H1 (cell line): Measurements from ENCODE around the gene PLA2G1B. TPM values are rescaled to one million over a fixed set of nuclear protein-coding genes. Genes with fewer than 3 reads are reported as not detected.

Experiments used
- CTCF ChIA-PET: fragments of 300-600 bp; sonication (Branson Sonifier 250); formaldehyde crosslinking; loops from one replicate; lab custom pipeline; 2021; ENCODE audit not compliant: partially characterized antibody; lab: Charles Lee
- POLR2A ChIA-PET: fragments of 300-600 bp; sonication (Branson Sonifier 250); formaldehyde crosslinking; loops from one replicate; lab custom pipeline; 2021; ENCODE audit warnings: inconsistent platforms; ENCODE audit not compliant: partially characterized antibody; lab: Charles Lee
- DNase-seq, 2 experiments: peaks; one replicate each; pipeline versions ENCODE4 v3.0.0 to v3.0.0-alpha.2; 2010 to 2022; ENCODE audit warnings: low spot score in 2 of 2, low read depth in 1 of 2, mixed read lengths in 1 of 2
- FAIRE-seq: peaks from 2 replicates; lab custom pipeline; 2011; peaks lifted over from hg19 to GRCh38; lab: Jason Lieb, UNC
- H2AFZ ChIP-seq: 2 replicates; pipeline ENCODE4 v1.8.1; 2012; ENCODE audit warnings: low read length, inconsistent platforms
- H2AK5ac ChIP-seq: 2 replicates; pipeline ENCODE4 v1.6.1; 2013; ENCODE audit warnings: low read depth, low read length
- H2BK120ac ChIP-seq: replicated peaks from 2 replicates; pipeline ENCODE3; 2013; ENCODE audit warnings: low read depth, low read length, inconsistent platforms
- H2BK12ac ChIP-seq: 2 replicates; pipeline ENCODE4 v1.6.1; 2013; ENCODE audit warnings: low read depth, low read length
- H2BK15ac ChIP-seq: 2 replicates; pipeline ENCODE4 v1.6.1; 2013; ENCODE audit warnings: low read length
- H2BK20ac ChIP-seq: 2 replicates; pipeline ENCODE4 v1.6.1; 2013; ENCODE audit warnings: low read length
- H2BK5ac ChIP-seq: 2 replicates; pipeline ENCODE4 v1.6.1; 2013; ENCODE audit warnings: low read depth, low read length
- H3K14ac ChIP-seq: 2 replicates; pipeline ENCODE4 v1.6.1; 2013; ENCODE audit warnings: inconsistent platforms; ENCODE audit not compliant: insufficient read length
- H3K18ac ChIP-seq: 2 replicates; pipeline ENCODE4 v1.6.1; 2013; ENCODE audit warnings: low read length; ENCODE audit errors: extremely low read depth
- H3K23ac ChIP-seq: 2 replicates; pipeline ENCODE4 v1.6.1; 2013; ENCODE audit warnings: inconsistent platforms; ENCODE audit not compliant: insufficient read length
- H3K23me2 ChIP-seq: 2 replicates; pipeline ENCODE4 v1.6.1; 2013; ENCODE audit warnings: low read depth, low read length
- H3K27ac ChIP-seq: 2 replicates; pipeline ENCODE4 v1.6.1; 2011; ENCODE audit warnings: low read depth, low read length, inconsistent platforms
- H3K27me3 ChIP-seq, 4 experiments: replicated peaks in 1 of 4; 1 replicate in 1 of 4; 2 replicates in 3 of 4; pipeline versions ENCODE4 v1.6.1 to v1.8.1; 2011 to 2013; ENCODE audit warnings: low read length in 3 of 4, mild to moderate bottlenecking in 3 of 4, inconsistent platforms in 2 of 4, mixed read lengths in 2 of 4, moderate library complexity in 1 of 4; ENCODE audit not compliant: control insufficient read depth in 3 of 4, insufficient read depth in 3 of 4; ENCODE audit errors: extremely low read depth in 1 of 4
- H3K36me3 ChIP-seq, 4 experiments: 2 replicates each; pipeline versions ENCODE4 v1.6.1 to v1.8.1; 2011 to 2013; ENCODE audit warnings: mild to moderate bottlenecking in 4 of 4, low read length in 3 of 4, moderate library complexity in 2 of 4, control low read depth in 1 of 4, inconsistent platforms in 1 of 4; ENCODE audit not compliant: insufficient read depth in 4 of 4, control insufficient read depth in 2 of 4
- H3K4ac ChIP-seq: replicated peaks from 2 replicates; pipeline ENCODE3; 2013; ENCODE audit warnings: low read length, low read depth, mixed read lengths, inconsistent platforms; ENCODE audit not compliant: insufficient read length
- H3K4me1 ChIP-seq, 4 experiments: replicated peaks in 1 of 4; 1 replicate in 1 of 4; 2 replicates in 3 of 4; pipeline versions ENCODE4 v1.6.1 to v1.8.1; 2011 to 2013; ENCODE audit warnings: low read length in 3 of 4, inconsistent platforms in 2 of 4, mixed read lengths in 1 of 4; ENCODE audit not compliant: insufficient read depth in 4 of 4, control insufficient read depth in 3 of 4
- H3K4me2 ChIP-seq, 2 experiments: 2 replicates each; pipeline versions ENCODE4 v1.6.1 to v1.8.1; 2011 to 2013; ENCODE audit warnings: low read depth in 2 of 2, low read length in 2 of 2, control low read depth in 1 of 2, inconsistent platforms in 1 of 2, mild to moderate bottlenecking in 1 of 2; ENCODE audit not compliant: insufficient read depth in 1 of 2
- H3K4me3 ChIP-seq, 4 experiments: fragments of 200-600, 300-600 bp in 1 of 4; sonication (generic), shearing (Covaris generic), sonication (Bioruptor Twin) in 1 of 4; 2 replicates each; pipeline versions ENCODE4 v1.5.1 to v1.8.1; 2011 to 2016; ENCODE audit warnings: low read length in 4 of 4, low read depth in 3 of 4, control low read depth in 2 of 4, inconsistent platforms in 2 of 4, mild to moderate bottlenecking in 2 of 4, mixed read lengths in 1 of 4, moderate library complexity in 1 of 4; ENCODE audit not compliant: insufficient read depth in 2 of 4; ENCODE audit errors: extremely low read depth in 1 of 4
- H3K56ac ChIP-seq: replicated peaks from 2 replicates; pipeline ENCODE3; 2013; ENCODE audit warnings: low read depth, mild to moderate bottlenecking, mixed read lengths, low read length, inconsistent platforms; ENCODE audit not compliant: insufficient read length
- H3K79me1 ChIP-seq: 2 replicates; pipeline ENCODE4 v1.6.1; 2013; ENCODE audit warnings: low read depth, low read length, control low read depth
- H3K79me2 ChIP-seq, 2 experiments: 2 replicates each; pipeline versions ENCODE4 v1.6.1 to v1.8.1; 2012 to 2013; ENCODE audit warnings: low read length in 2 of 2, mild to moderate bottlenecking in 2 of 2, inconsistent platforms in 1 of 2; ENCODE audit not compliant: insufficient read depth in 2 of 2, control insufficient read depth in 1 of 2
- H3K9ac ChIP-seq, 4 experiments: replicated peaks in 1 of 4; 1 replicate in 1 of 4; 2 replicates in 3 of 4; pipeline versions ENCODE4 v1.6.1 to v1.8.1; 2011 to 2013; ENCODE audit warnings: low read depth in 3 of 4, low read length in 3 of 4, control low read depth in 2 of 4, mild to moderate bottlenecking in 2 of 4, moderate library complexity in 2 of 4, inconsistent platforms in 1 of 4; ENCODE audit errors: extremely low read depth in 1 of 4
- H3K9me3 ChIP-seq, 2 experiments: 2 replicates each; pipeline versions ENCODE4 v1.6.1 to v1.8.1; 2012 to 2013; ENCODE audit warnings: mild to moderate bottlenecking in 2 of 2, moderate library complexity in 2 of 2, control low read depth in 1 of 2, inconsistent platforms in 1 of 2, low read depth in 1 of 2, low read length in 1 of 2, mixed read lengths in 1 of 2; ENCODE audit not compliant: insufficient read depth in 2 of 2
- H4K20me1 ChIP-seq, 2 experiments: replicated peaks in 1 of 2; 2 replicates each; pipeline versions ENCODE3 to v1.8.1; 2011 to 2013; ENCODE audit warnings: inconsistent platforms in 2 of 2, low read length in 2 of 2, mild to moderate bottlenecking in 1 of 2; ENCODE audit not compliant: insufficient read depth in 2 of 2, control insufficient read depth in 1 of 2
- H4K5ac ChIP-seq: 2 replicates; pipeline ENCODE4 v1.6.1; 2013; ENCODE audit warnings: low read length, low read depth, mixed read lengths, inconsistent platforms; ENCODE audit not compliant: insufficient read length
- H4K8ac ChIP-seq: 2 replicates; pipeline ENCODE4 v1.8.0; 2013; ENCODE audit warnings: mild to moderate bottlenecking, moderate library complexity, low read length, inconsistent platforms; ENCODE audit not compliant: insufficient read depth; ENCODE audit errors: extremely low read depth
- H4K91ac ChIP-seq: replicated peaks from 2 replicates; pipeline ENCODE3; 2013; ENCODE audit warnings: low read length, mixed read lengths, inconsistent platforms; ENCODE audit not compliant: insufficient read length
- CREB1 ChIP-seq: IDR thresholded peaks from 2 replicates; pipeline ENCODE4 v1.6.1; 2012; ENCODE audit warnings: inconsistent platforms
- EGR1 ChIP-seq: IDR thresholded peaks from 2 replicates; pipeline ENCODE4 v1.6.1; 2011; ENCODE audit warnings: low read depth, low read length, borderline replicate concordance
- KDM5A ChIP-seq: fragments of 200-600 bp; IDR thresholded peaks from 2 replicates; pipeline ENCODE4 v1.7.1; 2012; ENCODE audit warnings: mild to moderate bottlenecking, low read length, inconsistent platforms, mixed read lengths
- NANOG ChIP-seq: IDR thresholded peaks from 2 replicates; pipeline ENCODE4 v1.6.1; 2011; ENCODE audit warnings: low read length, low read depth, mild to moderate bottlenecking, inconsistent platforms; ENCODE audit not compliant: insufficient read depth, poor library complexity, severe bottlenecking
- RAD21 ChIP-seq, 2 experiments: IDR thresholded peaks in 1 of 2; conservative IDR thresholded peaks in 1 of 2; 2 replicates each; pipeline ENCODE4 v1.6.1; 2011; ENCODE audit warnings: low read depth in 2 of 2, low read length in 2 of 2, improper control_type of control experiment in 1 of 2, inconsistent platforms in 1 of 2, mild to moderate bottlenecking in 1 of 2, moderate library complexity in 1 of 2
- WGBS, 2 experiments: shearing (Covaris generic) in 1 of 2; methylation state at CpG; one replicate each; pipeline versions ENCODE4 v1.1.6 to v1.1.7; 2013 to 2015; ENCODE audit warnings: low lambda C conversion rate in 2 of 2, mixed read lengths in 2 of 2, inconsistent platforms in 1 of 2, low coverage in 1 of 2, missing lambda C conversion rate in 1 of 2; ENCODE audit not compliant: insufficient replicate concordance in 2 of 2, insufficient coverage in 1 of 2, insufficient read length in 1 of 2; ENCODE audit errors: extremely low coverage in 1 of 2, missing lambda C conversion rate in 1 of 2; 5-methylcytosine and 5-hydroxymethylcytosine counted together
- polyA plus RNA-seq, 7 experiments: library from polyadenylated mRNA; depleted of rRNA in 3 of 7; stranded (reverse) in 5 of 7; unstranded in 2 of 7; fragments of >200 nt in 5 of 7; fragments of 200-250 nt in 2 of 7; gene quantifications; 1 replicate in 5 of 7; 2 replicates in 1 of 7; 4 replicates in 1 of 7; pipeline versions ENCODE4 v1.2.1 to v1.2.3, GENCODE V29; 2011 to 2013; ENCODE audit warnings: missing spikeins in 2 of 7, mixed read lengths in 2 of 7
- total RNA-seq: library from RNA; stranded (reverse); fragmentation: NEBNext Ultra II Directional; extraction: Animal tissue kit (Norgen Biotek cat#: 25700); gene quantifications from 2 replicates; pipeline ENCODE4 v1.2.1, GENCODE V29; 2021
- TF ChIP-seq, protein P1 (sequence below), 3 experiments: IDR thresholded peaks; 1 replicate in 2 of 3; 2 replicates in 1 of 3; pipeline versions ENCODE4 v1.5.1 to v1.6.1; 2011; ENCODE audit warnings: low read length in 3 of 3, mild to moderate bottlenecking in 3 of 3, inconsistent platforms in 2 of 3, low read depth in 1 of 3, moderate library complexity in 1 of 3; ENCODE audit not compliant: insufficient read depth in 1 of 3; ENCODE audit errors: control extremely low read depth in 1 of 3

The PLA2G1B gene
- total and polyA plus RNA-seq, 2 of the 8 experiments (the other 6 are each of a cell fraction or from before 2014, with no cell fraction given) = not detected

DNA sequence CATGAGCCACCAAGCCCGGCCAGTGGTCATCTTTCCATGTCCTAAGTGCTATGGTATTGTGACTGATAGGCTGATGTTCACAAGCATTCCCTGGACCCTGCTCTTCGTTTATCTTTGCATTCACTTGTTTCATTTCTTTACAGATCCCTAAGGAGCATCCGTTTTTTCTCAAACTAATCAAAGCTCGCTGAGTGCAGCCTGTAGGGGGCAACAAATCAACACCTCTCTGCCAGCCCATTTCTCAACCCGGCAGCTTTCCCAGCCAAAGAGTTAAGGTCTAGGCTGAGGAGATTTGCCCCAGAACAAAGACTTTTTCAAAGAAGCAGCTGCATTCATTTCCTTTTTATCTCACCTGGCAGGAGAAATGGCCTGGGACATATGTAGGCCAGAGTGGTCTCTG is 13.4 kb downstream of the PLA2G1B start:
- Histone ChIP-seq H4K8ac (no peak overlapping the region), H3K36me3 (no peaks in the 10 kb centered on the region), H2BK120ac (no peak overlapping the region), H3K27me3 (no peaks in the 10 kb centered on the region), H3K27ac (no peak overlapping the region), H4K5ac (no peak overlapping the region), H3K9ac (no peak overlapping the region), H3K56ac (no peak overlapping the region), H3K4me1 (peaks cover 0 to 8% (median 4%) of the 10 kb centered on the region in 4 experiments; a peak in 3 of 7 replicates), H2BK5ac (no peak overlapping the region), H3K4me3 (no peak overlapping the region), H2BK12ac (no peak overlapping the region), H3K18ac (no peak overlapping the region), H4K91ac (no peak overlapping the region), H4K20me1 (no peaks in the 10 kb centered on the region), H2BK20ac (no peak overlapping the region), H3K4ac (no peak overlapping the region), H3K14ac (no peak overlapping the region), H3K9me3 (no peaks in the 10 kb centered on the region), H3K4me2 (no peak overlapping the region), H3K23ac (no peak overlapping the region), H2AFZ (no peak overlapping the region), H2BK15ac (no peak overlapping the region), H2AK5ac (no peak overlapping the region), H3K23me2 (peaks cover 3% of the 10 kb centered on the region; the same call in 1 of the 2 replicates), H3K79me1 (no peaks in the 10 kb centered on the region), H3K79me2 (no peaks in the 10 kb centered on the region)
- TF ChIP-seq RAD21 (IDR thresholded peaks at IDR 0.05 in 1 of 2, conservative IDR thresholded peaks at IDR 0.05 in 1 of 2; ENCODE audit: low read depth in 2 of 2, low read length in 2 of 2) = peak; percentile 18 to 48; a peak in 3 of 4 replicates
- TF ChIP-seq, protein P1, sequence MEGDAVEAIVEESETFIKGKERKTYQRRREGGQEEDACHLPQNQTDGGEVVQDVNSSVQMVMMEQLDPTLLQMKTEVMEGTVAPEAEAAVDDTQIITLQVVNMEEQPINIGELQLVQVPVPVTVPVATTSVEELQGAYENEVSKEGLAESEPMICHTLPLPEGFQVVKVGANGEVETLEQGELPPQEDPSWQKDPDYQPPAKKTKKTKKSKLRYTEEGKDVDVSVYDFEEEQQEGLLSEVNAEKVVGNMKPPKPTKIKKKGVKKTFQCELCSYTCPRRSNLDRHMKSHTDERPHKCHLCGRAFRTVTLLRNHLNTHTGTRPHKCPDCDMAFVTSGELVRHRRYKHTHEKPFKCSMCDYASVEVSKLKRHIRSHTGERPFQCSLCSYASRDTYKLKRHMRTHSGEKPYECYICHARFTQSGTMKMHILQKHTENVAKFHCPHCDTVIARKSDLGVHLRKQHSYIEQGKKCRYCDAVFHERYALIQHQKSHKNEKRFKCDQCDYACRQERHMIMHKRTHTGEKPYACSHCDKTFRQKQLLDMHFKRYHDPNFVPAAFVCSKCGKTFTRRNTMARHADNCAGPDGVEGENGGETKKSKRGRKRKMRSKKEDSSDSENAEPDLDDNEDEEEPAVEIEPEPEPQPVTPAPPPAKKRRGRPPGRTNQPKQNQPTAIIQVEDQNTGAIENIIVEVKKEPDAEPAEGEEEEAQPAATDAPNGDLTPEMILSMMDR (IDR thresholded peaks at IDR 0.05; ENCODE audit: control extremely low read depth in 1 of 3, insufficient read depth in 1 of 3, low read depth in 1 of 3, low read length in 3 of 3) = peak; percentile 44 to 69 (median 50)
- TF ChIP-seq NANOG = no peak
- TF ChIP-seq EGR1 = no peak
- TF ChIP-seq KDM5A = no peak
- no peak for TF ChIP-seq CREB1
- 56% methylated on average over 5 of the region's 5 CpGs; no CpG with 5 or more reads in 1 of the 2 experiments for WGBS, 2 experiments
- POLR2A ChIA-PET = interaction anchor here (0.7 to 8.1 kb wide), 10 partner anchors 9 to 149 kb away, joined by 3 to 102 read pairs (median 4); partner anchors contain the start of genes PXN, RNU4-1, RNU4-2 and RPLP0
- peak; percentile 74 for FAIRE-seq
- DNase-seq = peak in 1 of 2 experiments; percentile 66
- CTCF ChIA-PET = interaction anchor here (0.5 to 11.0 kb wide), 21 partner anchors 9 to 1584 kb away, joined by 3 to 109 read pairs (median 4); partner anchors contain the start of genes PLA2G1B, PXN, RNU4-1 and RNU4-2
